Endodermal cell (in vitro differentiated cells): ENCODE results near the gene CEP104. TPM values are rescaled to one million over a fixed set of nuclear protein-coding genes. Genes with fewer than 3 reads are reported as not detected.

Source experiments
- DNase-seq: peaks from one replicate; pipeline ENCODE4 v3.0.0-alpha.2; 2017
- H3K27ac ChIP-seq: 2 replicates; pipeline ENCODE4 v1.5.1; 2013; ENCODE audit warnings: mild to moderate bottlenecking, low read depth, low read length, moderate library complexity
- H3K27me3 ChIP-seq: 2 replicates; pipeline ENCODE4 v1.6.1; 2013; ENCODE audit warnings: mild to moderate bottlenecking, low read length, moderate library complexity; ENCODE audit not compliant: insufficient read depth, control insufficient read depth, poor library complexity, severe bottlenecking
- H3K36me3 ChIP-seq: 2 replicates; pipeline ENCODE4 v1.7.0; 2013; ENCODE audit warnings: mild to moderate bottlenecking, low read length, moderate library complexity; ENCODE audit not compliant: control insufficient read depth, insufficient read depth
- H3K4me1 ChIP-seq: one replicate; pipeline ENCODE4 v1.7.0; 2013; ENCODE audit warnings: low read length; ENCODE audit not compliant: control insufficient read depth, insufficient read depth
- H3K4me3 ChIP-seq: 2 replicates; pipeline ENCODE4 v1.5.1; 2013; ENCODE audit warnings: mild to moderate bottlenecking, low read length, moderate library complexity
- H3K9ac ChIP-seq: 2 replicates; pipeline ENCODE4 v1.6.1; 2013; ENCODE audit warnings: mild to moderate bottlenecking, low read length, moderate library complexity; ENCODE audit not compliant: poor library complexity, severe bottlenecking; ENCODE audit errors: extremely low read depth
- H3K9me3 ChIP-seq: 2 replicates; pipeline ENCODE4 v1.6.1; 2013; ENCODE audit warnings: mild to moderate bottlenecking, low read length, moderate library complexity; ENCODE audit not compliant: control insufficient read depth
- H3K27ac Mint-ChIP-seq: 2 replicates; pipeline ENCODE4 v1.8.0; 2020; ENCODE audit warnings: mixed read lengths
- H3K27me3 Mint-ChIP-seq: 2 replicates; pipeline ENCODE4 v1.8.0; 2021; ENCODE audit warnings: mild to moderate bottlenecking, mixed read lengths; ENCODE audit not compliant: insufficient read depth
- H3K36me3 Mint-ChIP-seq: 2 replicates; pipeline ENCODE4 v1.8.0; 2020; ENCODE audit warnings: low read depth, mixed read lengths
- H3K4me1 Mint-ChIP-seq: 2 replicates; pipeline ENCODE4 v1.8.0; 2020; ENCODE audit warnings: mixed read lengths
- H3K4me3 Mint-ChIP-seq: 2 replicates; pipeline ENCODE4 v1.8.0; 2020; ENCODE audit warnings: mild to moderate bottlenecking, moderate library complexity, mixed read lengths
- H3K9me3 Mint-ChIP-seq: 2 replicates; pipeline ENCODE4 v1.8.0; 2020; ENCODE audit warnings: mild to moderate bottlenecking, mixed read lengths
- WGBS, 2 experiments: methylation state at CpG; one replicate each; pipeline versions ENCODE4 v1.1.5 to v1.1.7; 2013; ENCODE audit warnings: missing lambda C conversion rate in 2 of 2, mixed read lengths in 1 of 2; ENCODE audit not compliant: insufficient coverage in 1 of 2, insufficient read length in 1 of 2; 5-methylcytosine and 5-hydroxymethylcytosine counted together
- total RNA-seq, 2 donors: library from RNA; stranded (reverse); fragmentation: NEBNext Ultra II Directional in 1 of 2; extraction: Animal tissue kit (Norgen Biotek cat#: 25700) in 1 of 2; gene quantifications; 2 replicates in 1 of 2; 3 replicates in 1 of 2; pipeline ENCODE4 v1.2.1, GENCODE V29; 2021
- TF ChIP-seq, protein P1 (sequence below): fragments of 200-600 bp; sonication (generic); conservative IDR thresholded peaks from 2 replicates; pipeline ENCODE4 v1.5.0; 2021; ENCODE audit warnings: antibody characterized with exemption, mild to moderate bottlenecking

The CEP104 gene
- total RNA-seq, 2 donors from 2014 or later, result 34.2 to 47.5 TPM

DNA sequence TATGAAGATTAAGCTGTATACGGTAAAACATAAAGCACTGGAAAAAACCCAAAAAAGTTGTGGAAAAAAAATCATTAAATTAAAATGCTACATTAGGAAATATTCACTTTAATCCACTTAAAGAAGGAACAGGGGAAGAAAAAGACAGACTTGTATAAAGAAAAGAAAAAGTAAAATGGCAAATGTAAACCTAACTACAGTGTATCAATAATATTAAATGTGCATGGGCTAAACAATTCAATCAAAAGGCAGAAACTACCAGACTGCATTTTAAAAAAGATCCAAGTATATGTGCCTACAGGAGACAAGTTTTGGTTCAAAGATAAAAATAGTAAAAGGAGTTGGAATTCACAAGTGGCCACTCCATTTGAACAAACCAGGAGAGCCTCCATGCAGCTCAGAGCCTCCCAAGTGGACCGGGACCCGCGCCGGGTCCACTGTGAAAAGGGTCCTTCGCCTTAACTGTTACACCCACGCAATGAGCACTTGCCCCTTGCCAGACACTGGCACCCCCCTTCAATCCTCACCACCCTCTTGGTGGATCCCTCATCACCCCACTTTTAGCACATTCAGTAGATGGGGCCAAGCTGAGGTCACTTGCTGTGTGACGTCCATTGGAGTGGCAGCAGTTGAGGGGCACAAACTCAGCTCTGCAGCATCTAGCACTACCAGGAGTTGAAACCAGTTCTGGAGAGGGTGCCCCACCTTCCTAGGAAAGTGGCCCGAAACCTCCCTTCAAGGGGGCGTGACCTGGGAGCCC, 42.2 kb upstream of the CEP104 start:
- peaks cover 16% of the 10 kb centered on the region for H3K36me3 ChIP-seq
- Mint-ChIP-seq H3K4me1 (peaks cover 10% of the 10 kb centered on the region), H3K36me3 (peaks cover 14% of the 10 kb centered on the region), H3K27me3 (no peaks in the 10 kb centered on the region), H3K27ac (peak overlapping the region; percentile 84), H3K4me3 (peak overlapping the region; percentile 83), H3K9me3 (peaks cover 8% of the 10 kb centered on the region)
- TF ChIP-seq, protein P1, sequence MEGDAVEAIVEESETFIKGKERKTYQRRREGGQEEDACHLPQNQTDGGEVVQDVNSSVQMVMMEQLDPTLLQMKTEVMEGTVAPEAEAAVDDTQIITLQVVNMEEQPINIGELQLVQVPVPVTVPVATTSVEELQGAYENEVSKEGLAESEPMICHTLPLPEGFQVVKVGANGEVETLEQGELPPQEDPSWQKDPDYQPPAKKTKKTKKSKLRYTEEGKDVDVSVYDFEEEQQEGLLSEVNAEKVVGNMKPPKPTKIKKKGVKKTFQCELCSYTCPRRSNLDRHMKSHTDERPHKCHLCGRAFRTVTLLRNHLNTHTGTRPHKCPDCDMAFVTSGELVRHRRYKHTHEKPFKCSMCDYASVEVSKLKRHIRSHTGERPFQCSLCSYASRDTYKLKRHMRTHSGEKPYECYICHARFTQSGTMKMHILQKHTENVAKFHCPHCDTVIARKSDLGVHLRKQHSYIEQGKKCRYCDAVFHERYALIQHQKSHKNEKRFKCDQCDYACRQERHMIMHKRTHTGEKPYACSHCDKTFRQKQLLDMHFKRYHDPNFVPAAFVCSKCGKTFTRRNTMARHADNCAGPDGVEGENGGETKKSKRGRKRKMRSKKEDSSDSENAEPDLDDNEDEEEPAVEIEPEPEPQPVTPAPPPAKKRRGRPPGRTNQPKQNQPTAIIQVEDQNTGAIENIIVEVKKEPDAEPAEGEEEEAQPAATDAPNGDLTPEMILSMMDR, result no peak
- H3K4me3 ChIP-seq, result peak overlapping the region; percentile 94
- no peak for DNase-seq
- peak overlapping the region; percentile 94 for H3K9ac ChIP-seq
- H3K27me3 ChIP-seq, result no peaks in the 10 kb centered on the region
- H3K9me3 ChIP-seq, result peaks cover 12% of the 10 kb centered on the region
- no peak overlapping the region for H3K27ac ChIP-seq
- H3K4me1 ChIP-seq, result peaks cover 3% of the 10 kb centered on the region
- WGBS, 2 experiments, result 38 to 43% methylated on average over 8 to 10 of the region's 10 CpGs

DNA sequence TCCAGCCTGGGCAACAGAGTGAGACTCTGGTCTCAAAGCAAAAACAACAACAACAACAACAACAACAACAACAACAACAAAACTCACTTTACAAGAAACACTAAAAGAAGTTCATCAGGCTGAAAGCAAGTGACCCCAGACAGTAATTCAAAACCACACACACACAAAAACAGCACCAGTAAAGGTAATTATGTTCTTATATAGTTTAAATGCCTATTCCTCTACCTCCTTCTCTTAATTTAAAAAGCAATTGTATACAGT, 41.4 kb upstream of the CEP104 start:
- H3K27ac Mint-ChIP-seq, result no peak overlapping the region
- Histone ChIP-seq H3K9ac (no peak overlapping the region), H3K4me1 (no peaks in the 10 kb centered on the region), H3K27me3 (no peaks in the 10 kb centered on the region), H3K27ac (no peak overlapping the region), H3K4me3 (peak overlapping the region; percentile 94), H3K36me3 (peaks cover 16% of the 10 kb centered on the region), H3K9me3 (peaks cover 12% of the 10 kb centered on the region)
- peaks cover 8% of the 10 kb centered on the region for H3K9me3 Mint-ChIP-seq
- peaks cover 17% of the 10 kb centered on the region for H3K36me3 Mint-ChIP-seq
- TF ChIP-seq, protein P1, result no peak
- H3K27me3 Mint-ChIP-seq, result no peaks in the 10 kb centered on the region
- DNase-seq, result no peak
- H3K4me1 Mint-ChIP-seq, result peaks cover 5% of the 10 kb centered on the region
- H3K4me3 Mint-ChIP-seq, result peak overlapping the region; percentile 83

GRCh38 chr1:3896396-3897000, 39.5 kb upstream of the CEP104 start:
- H3K4me1 ChIP-seq, result no peaks in the 10 kb centered on the region
- WGBS, 2 experiments, result 85 to 95% methylated on average over 3 to 7 of the region's 7 CpGs
- H3K4me3 ChIP-seq, result no peak overlapping the region
- H3K9me3 ChIP-seq, result peaks cover 12% of the 10 kb centered on the region
- H3K27me3 ChIP-seq, result no peaks in the 10 kb centered on the region
- H3K9me3 Mint-ChIP-seq, result peaks cover 8% of the 10 kb centered on the region
- no peaks in the 10 kb centered on the region for H3K27me3 Mint-ChIP-seq
- TF ChIP-seq, protein P1, result no peak
- H3K36me3 ChIP-seq, result peaks cover 25% of the 10 kb centered on the region
- H3K9ac ChIP-seq, result no peak overlapping the region
- H3K27ac Mint-ChIP-seq, result no peak overlapping the region
- H3K36me3 Mint-ChIP-seq, result peaks cover 27% of the 10 kb centered on the region
- DNase-seq, result no peak
- H3K27ac ChIP-seq, result no peak overlapping the region
- H3K4me1 Mint-ChIP-seq, result peaks cover 2% of the 10 kb centered on the region
- H3K4me3 Mint-ChIP-seq, result no peak overlapping the region
